ENCODE results near the gene DLX2. TPM values are rescaled to one million over a fixed set of nuclear protein-coding genes. Genes with fewer than 3 reads are reported as not detected.

Gene DLX2
- total and polyA plus RNA-seq, 2 of the 13 experiments (the other 11 are each of a cell fraction or from before 2014, with no cell fraction given) = 0.07 to 0.15 TPM

- peak; percentile 24; the same call in 1 of the 2 replicates for TF ChIP-seq BORCS8-MEF2B (CRISPR knock-in tag; IDR thresholded peaks at IDR 0.05)
- 0 out of 2 replicates have a peak, but pooled peaks have one; percentile 13 for TF ChIP-seq MYC (CRISPR knock-in tag; IDR thresholded peaks at IDR 0.05; ENCODE audit: borderline replicate concordance)
Observed at GRCh38 chr2:172097557-172098131, 5.1 kb downstream of the DLX2 start (continued).

- H3K36me3 ChIP-seq (replicated peaks in 1 of 2; ENCODE audit: control insufficient read depth in 1 of 2, insufficient read depth in 2 of 2, low read length in 2 of 2) = no peaks in the 10 kb centered on the region
- ChIA-PET POLR2A (interaction anchor here (0.6 to 2.9 kb wide), 3 partner anchors 12 to 305 kb away, joined by 3 to 16 read pairs (median 5); partner anchors contain the start of gene DLX1), CTCF (ENCODE audit: low intra/inter-chr PET ratio, low total read pairs) (no interaction called here)
- peak overlapping the region; percentile 60 to 77 (median 61) for H3K4me3 ChIP-seq (replicated peaks in 1 of 3; ENCODE audit: insufficient read depth in 1 of 3, low read depth in 2 of 3, low read length in 3 of 3)
- peak overlapping the region; percentile 93 for H3K4me2 ChIP-seq (ENCODE audit: low read depth, low read length)
- peak overlapping the region; percentile 30; the same call in 1 of the 2 replicates for H3K9ac ChIP-seq (ENCODE audit: insufficient read depth, low read depth, low read length)
- in situ Hi-C loops (cut with HindIII; ENCODE audit: extremely low pct_ligation_motif_present, low pct_unique_long_range_greater_than_20kb) (no loop called here), intact Hi-C loops (cut with micrococcal nuclease; ENCODE audit: unreplicated experiment) (no loop called here)
- no peaks in the 10 kb centered on the region for H3K79me2 ChIP-seq (ENCODE audit: insufficient read depth, low read length)
- 2% methylated on average over 33 of the region's 55 CpGs for WGBS (ENCODE audit: low lambda C conversion rate)
- peaks cover 20 to 83% of the 10 kb centered on the region in 2 experiments for H3K27me3 ChIP-seq (ENCODE audit: control insufficient read depth in 1 of 2, insufficient read depth in 2 of 2, low read length in 2 of 2)
- H3K4me1 ChIP-seq (ENCODE audit: insufficient read depth, low read length) = peaks cover 60% of the 10 kb centered on the region
- no peaks in the 10 kb centered on the region for H3K9me3 ChIP-seq (ENCODE audit: low read length)
- H2AFZ ChIP-seq (ENCODE audit: low read length) = no peak overlapping the region
- FAIRE-seq = no peak
- ATAC-seq = peak; percentile 13
- no peak for DNase-seq (ENCODE audit: low spot score)
- H3K27ac ChIP-seq (ENCODE audit: extremely low read length, insufficient read depth, low read length) = no peak overlapping the region
- no TSS peak for BruUV-seq (replicated peaks)
- peaks cover 6% of the 10 kb centered on the region; the same call in 1 of the 2 replicates for H4K20me1 ChIP-seq (ENCODE audit: insufficient read depth, low read length)
- TF ChIP-seq ZNF781 (CRISPR knock-in tag; IDR thresholded peaks at IDR 0.05; ENCODE audit: borderline replicate concordance, not compliant biosample characterization) (no peak), PHF21A (CRISPR knock-in tag; IDR thresholded peaks at IDR 0.05) (no peak), KIAA2018 (CRISPR knock-in tag; IDR thresholded peaks at IDR 0.05; ENCODE audit: borderline replicate concordance) (no peak), ZNF839 (CRISPR knock-in tag; IDR thresholded peaks at IDR 0.05; ENCODE audit: borderline replicate concordance) (no peak), ZNF232 (CRISPR knock-in tag; IDR thresholded peaks at IDR 0.05; ENCODE audit: borderline replicate concordance) (no peak), POGZ (CRISPR knock-in tag; IDR thresholded peaks at IDR 0.05) (no peak), MLX (CRISPR knock-in tag; IDR thresholded peaks at IDR 0.05) (no peak), NFE2L1 (CRISPR knock-in tag; IDR thresholded peaks at IDR 0.05; ENCODE audit: borderline replicate concordance) (no peak), ZNF816 (CRISPR knock-in tag; IDR thresholded peaks at IDR 0.05; ENCODE audit: borderline replicate concordance) (no peak)
Observed at GRCh38 chr2:172096626-172097547, 5.8 kb downstream of the DLX2 start.
